ENCODE measurements around the gene VPREB3. TPM values are rescaled to one million over a fixed set of nuclear protein-coding genes. Genes with fewer than 3 reads are reported as not detected.

The VPREB3 gene
- total RNA-seq, 4 donors from 2014 or later: not detected

DNA sequence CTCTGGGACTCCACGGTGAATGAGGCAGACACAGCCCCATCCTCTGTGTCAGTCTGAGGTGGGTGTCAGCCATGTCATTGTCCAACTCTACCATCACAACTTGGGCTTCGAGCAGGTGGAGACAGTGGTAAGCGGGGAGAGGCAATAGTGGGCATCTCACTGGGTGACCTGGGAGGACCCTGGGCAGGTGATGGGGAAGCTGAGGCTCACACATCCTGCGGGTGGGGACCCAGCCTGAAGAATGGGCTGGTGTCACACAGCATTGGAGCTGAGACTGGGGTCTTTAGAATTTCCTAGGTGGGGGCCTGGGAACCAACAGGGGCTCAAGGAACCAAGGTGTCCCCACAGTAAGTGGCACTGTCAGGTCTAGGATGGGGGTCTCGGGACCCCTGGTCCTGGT is 25.5 kb upstream of the VPREB3 start:
- Histone ChIP-seq H3K36me3 (no peaks in the 10 kb centered on the region), H3K4me3 (no peak overlapping the region), H3K27me3 (no peaks in the 10 kb centered on the region), H3K4me1 (peaks cover 22% of the 10 kb centered on the region), H3K9me3 (no peaks in the 10 kb centered on the region), H3K27ac (no peak overlapping the region)
- no peak for DNase-seq (ENCODE audit: low spot score in 2 of 2)
- WGBS: 100% methylated on average over 5 of the region's 5 CpGs
- TF ChIP-seq, protein P1, sequence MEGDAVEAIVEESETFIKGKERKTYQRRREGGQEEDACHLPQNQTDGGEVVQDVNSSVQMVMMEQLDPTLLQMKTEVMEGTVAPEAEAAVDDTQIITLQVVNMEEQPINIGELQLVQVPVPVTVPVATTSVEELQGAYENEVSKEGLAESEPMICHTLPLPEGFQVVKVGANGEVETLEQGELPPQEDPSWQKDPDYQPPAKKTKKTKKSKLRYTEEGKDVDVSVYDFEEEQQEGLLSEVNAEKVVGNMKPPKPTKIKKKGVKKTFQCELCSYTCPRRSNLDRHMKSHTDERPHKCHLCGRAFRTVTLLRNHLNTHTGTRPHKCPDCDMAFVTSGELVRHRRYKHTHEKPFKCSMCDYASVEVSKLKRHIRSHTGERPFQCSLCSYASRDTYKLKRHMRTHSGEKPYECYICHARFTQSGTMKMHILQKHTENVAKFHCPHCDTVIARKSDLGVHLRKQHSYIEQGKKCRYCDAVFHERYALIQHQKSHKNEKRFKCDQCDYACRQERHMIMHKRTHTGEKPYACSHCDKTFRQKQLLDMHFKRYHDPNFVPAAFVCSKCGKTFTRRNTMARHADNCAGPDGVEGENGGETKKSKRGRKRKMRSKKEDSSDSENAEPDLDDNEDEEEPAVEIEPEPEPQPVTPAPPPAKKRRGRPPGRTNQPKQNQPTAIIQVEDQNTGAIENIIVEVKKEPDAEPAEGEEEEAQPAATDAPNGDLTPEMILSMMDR (IDR thresholded peaks at IDR 0.05): no peak
- TF ChIP-seq POLR2AphosphoS5 (IDR thresholded peaks at IDR 0.05): no peak
- TF ChIP-seq POLR2A (IDR thresholded peaks at IDR 0.05): no peak
- TF ChIP-seq EP300 (IDR thresholded peaks at IDR 0.05): no peak

DNA sequence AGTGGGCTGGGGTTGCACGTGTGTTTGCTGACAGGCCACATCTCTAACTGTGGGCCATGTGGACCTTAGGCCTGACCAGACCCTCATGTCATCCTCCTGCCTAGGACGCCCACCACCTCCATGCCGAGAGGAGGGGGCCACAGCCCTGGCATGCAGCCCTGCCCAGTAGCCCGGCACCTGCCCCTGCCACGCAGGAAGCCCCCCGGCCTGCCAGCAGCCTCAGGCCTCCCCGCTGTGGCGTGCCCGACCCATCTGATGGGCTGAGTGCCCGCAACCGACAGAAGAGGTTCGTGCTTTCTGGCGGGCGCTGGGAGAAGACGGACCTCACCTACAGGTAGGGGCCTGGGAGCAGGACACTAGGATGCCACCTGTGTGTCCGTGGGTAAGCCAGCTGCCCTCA is 24.9 kb upstream of the VPREB3 start:
- Histone ChIP-seq H3K36me3 (no peaks in the 10 kb centered on the region), H3K9me3 (no peaks in the 10 kb centered on the region), H3K4me1 (peaks cover 29% of the 10 kb centered on the region), H3K27ac (no peak overlapping the region), H3K27me3 (no peaks in the 10 kb centered on the region), H3K4me3 (no peak overlapping the region)
- 80% methylated on average over 1 of the region's 16 CpGs for WGBS
- TF ChIP-seq POLR2AphosphoS5 (IDR thresholded peaks at IDR 0.05) (no peak), POLR2A (IDR thresholded peaks at IDR 0.05) (no peak), EP300 (IDR thresholded peaks at IDR 0.05) (no peak)
- TF ChIP-seq, protein P1 (IDR thresholded peaks at IDR 0.05): no peak
- no peak for DNase-seq (ENCODE audit: low spot score in 2 of 2)

DNA sequence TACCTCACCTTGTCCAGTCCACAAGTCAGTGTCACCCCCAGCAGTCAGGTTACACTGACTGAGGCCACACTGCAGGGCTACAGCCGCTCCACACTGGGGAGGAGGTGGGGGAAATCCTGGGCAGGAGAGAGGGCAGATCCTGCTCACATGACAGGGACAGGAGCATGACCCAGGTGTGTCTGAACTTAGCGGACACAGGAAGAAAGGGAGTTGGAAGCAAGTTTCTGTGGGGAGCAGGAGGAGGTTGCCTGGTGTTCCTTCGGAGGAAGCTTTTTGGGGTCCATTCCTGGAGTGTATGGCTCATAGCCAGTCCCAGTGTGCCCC is 24.3 kb upstream of the VPREB3 start:
- no peak for TF ChIP-seq POLR2AphosphoS5 (IDR thresholded peaks at IDR 0.05)
- TF ChIP-seq, protein P1 (IDR thresholded peaks at IDR 0.05): no peak
- TF ChIP-seq POLR2A (IDR thresholded peaks at IDR 0.05): no peak
- TF ChIP-seq EP300 (IDR thresholded peaks at IDR 0.05): no peak
- Histone ChIP-seq H3K4me1 (peaks cover 33% of the 10 kb centered on the region), H3K27me3 (no peaks in the 10 kb centered on the region), H3K27ac (no peak overlapping the region), H3K9me3 (no peaks in the 10 kb centered on the region), H3K4me3 (no peak overlapping the region), H3K36me3 (no peaks in the 10 kb centered on the region)
- 53% methylated on average over 3 of the region's 3 CpGs for WGBS
- no peak for DNase-seq (ENCODE audit: low spot score in 2 of 2)

DNA sequence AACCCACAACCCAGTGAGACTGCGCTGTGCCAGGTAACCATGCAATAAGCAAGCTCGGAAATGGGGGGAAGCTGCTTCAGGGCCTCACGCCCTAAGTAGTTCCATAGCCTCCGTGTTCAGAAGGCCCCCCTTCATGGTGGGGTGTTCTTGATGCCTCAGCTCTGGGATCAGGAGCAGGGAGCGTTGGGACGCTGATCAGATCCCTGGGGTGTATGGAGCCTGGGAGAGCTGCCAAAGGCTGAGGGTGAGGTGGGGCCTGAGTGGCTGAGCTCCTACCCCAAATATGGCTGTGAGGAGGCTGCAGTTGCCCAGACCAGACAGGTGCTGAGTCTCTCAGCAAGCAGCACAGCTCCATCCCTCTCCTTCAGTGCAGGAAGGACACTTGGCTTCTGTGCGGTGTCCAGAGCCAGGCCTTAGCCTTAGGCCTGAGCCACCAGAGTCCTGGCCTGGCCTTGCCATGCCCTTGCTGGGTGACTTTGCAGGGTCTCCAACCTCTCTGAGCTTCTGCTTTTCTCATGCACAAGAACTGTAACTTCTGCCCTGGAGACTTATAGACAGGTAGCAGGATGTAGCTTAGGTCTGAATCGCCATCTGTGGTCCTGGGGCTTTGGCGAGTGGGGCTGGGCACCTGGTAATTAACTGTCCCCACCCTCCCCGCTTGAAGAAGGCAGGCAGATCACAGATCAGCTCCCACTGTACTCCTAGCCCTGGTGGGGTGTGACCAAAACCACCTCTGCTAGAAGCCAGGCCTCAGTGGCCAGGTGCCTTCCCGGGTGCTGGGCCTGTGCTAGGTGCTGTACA is 23.8 kb upstream of the VPREB3 start:
- WGBS: 81% methylated on average over 6 of the region's 11 CpGs
- no peaks in the 10 kb centered on the region for H3K36me3 ChIP-seq
- DNase-seq (ENCODE audit: low spot score in 2 of 2): no peak
- no peaks in the 10 kb centered on the region for H3K9me3 ChIP-seq
- H3K27me3 ChIP-seq: no peaks in the 10 kb centered on the region
- H3K4me3 ChIP-seq: no peak overlapping the region
- H3K4me1 ChIP-seq: peaks cover 38% of the 10 kb centered on the region
- TF ChIP-seq, protein P1 (IDR thresholded peaks at IDR 0.05): no peak
- TF ChIP-seq POLR2A (IDR thresholded peaks at IDR 0.05) (no peak), POLR2AphosphoS5 (IDR thresholded peaks at IDR 0.05) (no peak), EP300 (IDR thresholded peaks at IDR 0.05) (no peak)
- no peak overlapping the region for H3K27ac ChIP-seq

DNA sequence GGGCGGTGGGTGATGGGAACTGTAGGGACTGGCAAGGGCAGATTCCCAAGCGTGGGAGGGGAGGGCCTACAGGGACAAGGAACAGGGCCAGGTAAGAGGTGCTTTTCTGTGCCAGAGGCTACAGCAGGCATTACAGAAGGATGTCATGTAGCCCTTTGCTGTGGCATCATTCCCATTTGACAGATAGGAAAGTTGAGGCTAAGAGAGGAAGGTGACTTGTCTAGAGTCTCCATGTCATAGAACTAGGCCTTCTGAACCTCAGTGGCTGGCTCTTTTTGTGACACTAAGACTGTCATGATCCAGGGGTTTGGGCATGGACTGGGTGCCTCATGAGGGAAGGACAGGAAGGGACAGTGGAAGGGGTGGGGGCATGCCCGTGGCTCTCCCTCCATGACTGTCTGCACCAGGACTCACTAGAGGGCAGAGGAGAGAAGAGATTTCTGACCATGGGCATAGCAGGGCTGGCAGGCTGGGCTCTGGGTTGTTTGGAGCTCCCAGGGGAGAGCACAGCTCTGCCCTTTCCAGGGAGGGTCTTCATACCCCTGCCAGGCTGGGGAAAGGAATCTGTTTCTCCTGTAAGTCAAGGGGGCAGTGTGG is 21.7 kb upstream of the VPREB3 start:
- Histone ChIP-seq H3K4me3 (no peak overlapping the region), H3K36me3 (no peaks in the 10 kb centered on the region), H3K27ac (no peak overlapping the region), H3K4me1 (peaks cover 41% of the 10 kb centered on the region), H3K27me3 (no peaks in the 10 kb centered on the region), H3K9me3 (no peaks in the 10 kb centered on the region)
- no peak for DNase-seq (ENCODE audit: low spot score in 2 of 2)
- 91% methylated on average over 3 of the region's 3 CpGs for WGBS
- no peak for TF ChIP-seq POLR2AphosphoS5 (IDR thresholded peaks at IDR 0.05)
- no peak for TF ChIP-seq EP300 (IDR thresholded peaks at IDR 0.05)
- TF ChIP-seq, protein P1 (IDR thresholded peaks at IDR 0.05): no peak
- no peak for TF ChIP-seq POLR2A (IDR thresholded peaks at IDR 0.05)
